ENCODE results near the gene ACADS. TPM values are rescaled to one million over a fixed set of nuclear protein-coding genes. Genes with fewer than 3 reads are reported as not detected.

Gene ACADS
- total RNA-seq, 1 donor from 2014 or later: 36.9 TPM

Other genes with a start within 250 kb of the ACADS start
- 393 TPM for gene DYNLL1, start 229.7 kb upstream of the ACADS start, total RNA-seq
- gene COQ5, start 196.7 kb upstream of the ACADS start, total RNA-seq: 31.6 TPM
- gene RNF10, start 191.5 kb upstream of the ACADS start, total RNA-seq: 195 TPM
- gene POP5, start 144.4 kb upstream of the ACADS start, total RNA-seq: 50.9 TPM
- gene CABP1, start 85.2 kb upstream of the ACADS start, total RNA-seq: 2.3 TPM
- gene MLEC, start 38.7 kb upstream of the ACADS start, total RNA-seq: 335 TPM
- 51.7 TPM for gene UNC119B, start 15.4 kb upstream of the ACADS start, total RNA-seq
- gene SPPL3, start 178.5 kb downstream of the ACADS start, total RNA-seq: 50.7 TPM

Data from mucosa of gallbladder (tissue), 1 donor.